Measurements from ENCODE around the gene LRP1B.

The LRP1B gene

GRCh38 chr2:140424471-140424870 lies 1706.3 kb downstream of the LRP1B start:
- ATAC-seq: no peak
- TF ChIP-seq BACH2 (CRISPR knock-in tag; IDR thresholded peaks at IDR 0.05; ENCODE audit: borderline replicate concordance) (no peak), PPARA (CRISPR knock-in tag; IDR thresholded peaks at IDR 0.05; ENCODE audit: borderline replicate concordance) (no peak), ZC3H10 (CRISPR knock-in tag; IDR thresholded peaks at IDR 0.05) (no peak)

GRCh38 chr2:140422759-140423158 lies 1708.1 kb downstream of the LRP1B start:
- TF ChIP-seq ISL1 (CRISPR knock-in tag; IDR thresholded peaks at IDR 0.05) (no peak), ZNF8 (CRISPR knock-in tag; IDR thresholded peaks at IDR 0.05) (no peak), ZC3H10 (CRISPR knock-in tag; IDR thresholded peaks at IDR 0.05) (no peak), CSDC2 (CRISPR knock-in tag; IDR thresholded peaks at IDR 0.05) (no peak), OSR1 (CRISPR knock-in tag; IDR thresholded peaks at IDR 0.05) (no peak), SNAI2 (CRISPR knock-in tag; IDR thresholded peaks at IDR 0.05) (no peak), TSHZ2 (CRISPR knock-in tag; IDR thresholded peaks at IDR 0.05) (no peak), ZNF70 (CRISPR knock-in tag; IDR thresholded peaks at IDR 0.05) (no peak), POU6F1 (CRISPR knock-in tag; IDR thresholded peaks at IDR 0.05; ENCODE audit: borderline replicate concordance, low read depth) (no peak), PPARA (CRISPR knock-in tag; IDR thresholded peaks at IDR 0.05; ENCODE audit: borderline replicate concordance) (no peak), GLIS3 (CRISPR knock-in tag; IDR thresholded peaks at IDR 0.05) (no peak), CSRNP3 (CRISPR knock-in tag; IDR thresholded peaks at IDR 0.05) (no peak), ZFP3 (CRISPR knock-in tag; IDR thresholded peaks at IDR 0.05) (no peak), ZNF565 (CRISPR knock-in tag; conservative IDR thresholded peaks at IDR 0.05; ENCODE audit: low read depth) (no peak), RARB (CRISPR knock-in tag; IDR thresholded peaks at IDR 0.05) (no peak), ESRRG (CRISPR knock-in tag; IDR thresholded peaks at IDR 0.05) (no peak), ZFP30 (CRISPR knock-in tag; IDR thresholded peaks at IDR 0.05) (no peak), CREB5 (CRISPR knock-in tag; IDR thresholded peaks at IDR 0.05; ENCODE audit: low read depth) (no peak)
- ATAC-seq: no peak

GRCh38 chr2:140417504-140417903 lies 1713.3 kb downstream of the LRP1B start:
- no peak for ATAC-seq
- TF ChIP-seq GLIS3 (CRISPR knock-in tag; IDR thresholded peaks at IDR 0.05) (no peak), BACH2 (CRISPR knock-in tag; IDR thresholded peaks at IDR 0.05; ENCODE audit: borderline replicate concordance) (no peak), CREB5 (CRISPR knock-in tag; IDR thresholded peaks at IDR 0.05; ENCODE audit: low read depth) (no peak), CSRNP3 (CRISPR knock-in tag; IDR thresholded peaks at IDR 0.05) (no peak), PATZ1 (CRISPR knock-in tag; IDR thresholded peaks at IDR 0.05; ENCODE audit: borderline replicate concordance) (no peak), ARNTL (CRISPR knock-in tag; IDR thresholded peaks at IDR 0.05; ENCODE audit: borderline replicate concordance, low read depth) (no peak), ZNF70 (CRISPR knock-in tag; IDR thresholded peaks at IDR 0.05) (no peak), ZFP3 (CRISPR knock-in tag; IDR thresholded peaks at IDR 0.05) (no peak), PPARA (CRISPR knock-in tag; IDR thresholded peaks at IDR 0.05; ENCODE audit: borderline replicate concordance) (no peak), ZNF565 (CRISPR knock-in tag; conservative IDR thresholded peaks at IDR 0.05; ENCODE audit: low read depth) (no peak), SNAI2 (CRISPR knock-in tag; IDR thresholded peaks at IDR 0.05) (no peak), ESRRG (CRISPR knock-in tag; IDR thresholded peaks at IDR 0.05) (no peak), POU6F1 (CRISPR knock-in tag; IDR thresholded peaks at IDR 0.05; ENCODE audit: borderline replicate concordance, low read depth) (no peak), RARB (CRISPR knock-in tag; IDR thresholded peaks at IDR 0.05) (no peak), ZNF8 (CRISPR knock-in tag; IDR thresholded peaks at IDR 0.05) (no peak), CSDC2 (CRISPR knock-in tag; IDR thresholded peaks at IDR 0.05) (no peak)

Measured in SK-N-SH treated with all-trans-retinoic acid at 6 μM for 48 hours (cell line).